Stimulated activated CD4-positive, alpha-beta T cell treated with anti-CD3 and anti-CD28 coated beads, Interleukin-12 subunit alpha, Interleukin-12 subunit beta, amount 100 ng/mL, for 48 hours (primary cell): ENCODE results near the gene LUC7L3.
"Not testable (repeated sequence)": the region's sequence is repeated elsewhere in the genome, so short reads cannot be mapped to it uniquely, and the experiment has no call there.

Source experiments
- DNase-seq, 3 donors: peaks; one replicate each; pipeline ENCODE4 v3.0.0-alpha.2; 2020; ENCODE audit warnings: low read depth in 2 of 3, low spot score in 1 of 3

The LUC7L3 gene

DNA sequence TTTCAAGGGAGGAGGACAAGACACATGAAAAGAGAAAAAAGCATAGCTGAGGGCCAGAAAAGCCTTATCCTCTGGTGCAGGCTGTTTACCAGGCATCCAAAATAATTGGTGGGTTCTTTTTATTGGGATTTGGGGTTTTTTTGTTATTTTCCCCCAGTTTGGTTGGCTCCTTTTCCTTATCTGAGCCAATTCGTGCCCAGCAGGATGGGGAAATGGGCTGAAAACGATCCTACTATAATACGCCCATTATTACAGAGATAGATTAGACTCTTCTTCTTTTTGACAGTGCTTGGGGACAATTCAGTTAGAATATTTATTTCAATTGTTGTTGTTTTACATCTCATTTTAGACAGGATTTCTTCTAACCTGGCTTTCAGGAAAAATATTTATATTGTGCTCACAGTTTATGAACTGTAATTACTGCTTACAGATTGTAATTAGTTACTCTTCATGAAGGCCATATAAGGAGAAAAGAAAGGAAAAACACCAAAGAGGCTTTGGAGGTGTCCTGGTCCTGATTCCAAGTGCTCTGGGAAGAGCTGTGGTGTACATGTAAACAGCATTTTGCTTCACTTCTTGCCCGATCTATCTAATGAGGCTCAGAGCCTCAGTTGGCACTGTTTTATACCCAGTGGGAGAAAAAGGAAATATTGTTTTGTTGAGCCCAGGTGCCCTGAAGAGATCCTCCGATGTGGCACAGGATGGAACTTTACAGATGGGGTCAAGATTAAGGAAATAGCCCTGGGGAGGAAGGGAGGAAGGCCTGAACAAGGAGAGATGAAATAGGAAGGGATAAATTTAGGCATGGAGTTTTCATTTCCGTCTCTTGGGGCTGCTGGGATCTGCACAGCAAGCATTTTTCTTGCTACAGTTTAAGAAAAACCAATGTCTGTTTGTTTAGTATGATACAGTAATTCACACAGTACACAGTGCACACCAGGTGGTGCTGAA lies 11.1 kb upstream of the LUC7L3 start:
- no peak for DNase-seq

DNA sequence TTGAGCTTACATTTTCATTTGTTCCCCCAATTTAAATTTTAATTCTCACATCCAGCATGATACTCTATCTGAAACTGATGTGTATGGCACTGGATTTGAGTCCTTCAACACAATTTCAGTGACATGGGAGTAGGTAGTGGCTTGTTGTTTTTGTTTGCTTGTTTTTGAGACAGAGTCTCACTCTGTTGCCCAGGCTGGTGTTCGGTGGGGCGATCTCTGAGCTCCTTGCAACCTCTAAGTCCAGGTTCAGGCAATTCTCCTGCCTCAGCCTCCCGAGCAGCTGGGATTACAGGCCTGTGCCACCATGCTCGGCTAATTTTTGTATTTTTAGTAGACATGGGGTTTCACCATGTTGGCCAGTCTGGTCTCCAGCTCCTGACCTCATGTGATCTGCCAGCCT lies 10.3 kb upstream of the LUC7L3 start:
- DNase-seq = not testable (repeated sequence)

DNA sequence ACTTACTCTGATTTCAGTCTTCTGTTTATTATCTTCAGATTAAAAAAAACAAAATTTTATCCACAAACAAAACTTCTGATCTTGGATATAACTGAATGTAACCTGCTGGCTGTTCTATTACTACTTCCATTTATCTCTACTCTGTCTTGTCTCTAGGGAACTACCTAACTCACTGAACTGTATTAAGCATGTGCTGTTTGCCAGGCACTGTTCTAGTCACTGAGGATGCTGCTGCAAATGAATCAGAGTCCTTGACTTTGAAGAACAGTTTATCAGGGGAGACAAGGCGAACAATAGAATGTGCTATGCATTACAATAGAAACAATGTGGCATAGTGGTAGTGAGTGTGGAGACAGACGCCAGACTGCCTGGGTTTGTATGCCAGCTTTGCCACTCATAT lies 9.4 kb upstream of the LUC7L3 start:
- DNase-seq = no peak

DNA sequence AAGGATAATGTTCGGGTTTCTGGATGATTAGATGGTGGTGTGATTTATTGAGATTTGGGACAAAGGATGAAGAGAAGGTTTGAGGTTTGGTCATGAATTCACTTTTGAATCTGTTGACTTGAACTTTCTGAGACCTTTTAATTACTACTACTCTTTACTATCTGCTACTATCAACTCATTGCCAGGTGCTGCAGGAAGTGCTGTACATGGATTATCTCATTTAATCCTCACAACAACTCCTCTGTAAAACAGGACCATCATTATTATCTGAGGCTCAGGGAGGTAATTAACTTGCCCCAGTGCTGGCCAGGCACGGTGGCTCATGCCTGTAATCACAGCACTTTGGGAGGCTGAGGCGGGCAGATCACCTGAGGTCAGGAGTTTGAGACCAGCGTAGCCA lies 8.8 kb upstream of the LUC7L3 start:
- DNase-seq = no peak

DNA sequence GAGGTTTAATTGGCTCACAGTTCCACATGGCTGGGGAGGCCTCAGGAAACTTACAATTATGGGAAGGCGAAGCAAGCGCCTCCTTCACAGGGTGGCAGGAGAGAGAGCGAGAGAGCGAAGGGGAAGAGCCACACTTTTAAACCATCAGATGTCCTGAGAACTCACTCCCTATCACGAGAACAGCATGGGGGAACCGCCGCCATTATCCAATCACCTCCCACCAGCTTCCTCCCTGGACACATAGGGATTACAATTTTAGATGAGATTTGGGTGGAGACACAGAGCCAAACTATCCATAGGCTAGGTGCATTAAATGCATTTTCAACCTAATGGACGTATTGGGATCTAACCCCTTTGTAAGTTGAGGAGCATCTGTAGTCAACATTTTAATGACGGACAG lies 6.8 kb upstream of the LUC7L3 start:
- no peak for DNase-seq

DNA sequence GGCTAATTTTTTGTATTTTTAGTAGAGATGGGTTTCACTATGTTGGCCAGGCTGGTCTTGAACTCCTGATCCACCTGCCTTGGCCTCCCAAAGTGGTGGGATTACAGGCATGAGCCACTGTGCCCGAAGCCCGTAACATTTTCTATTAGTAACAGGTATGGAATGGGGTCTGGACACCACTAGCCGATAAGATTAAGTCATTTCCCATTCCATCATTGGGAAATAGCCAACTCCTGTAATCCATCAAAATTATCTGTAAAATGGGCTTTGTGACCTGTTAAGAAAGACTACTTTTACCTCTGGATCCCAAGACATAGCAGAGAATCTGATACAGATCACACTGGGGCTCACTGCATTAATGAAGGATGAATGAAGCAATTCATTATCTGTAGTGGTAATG lies 3.9 kb upstream of the LUC7L3 start:
- no peak for DNase-seq

DNA sequence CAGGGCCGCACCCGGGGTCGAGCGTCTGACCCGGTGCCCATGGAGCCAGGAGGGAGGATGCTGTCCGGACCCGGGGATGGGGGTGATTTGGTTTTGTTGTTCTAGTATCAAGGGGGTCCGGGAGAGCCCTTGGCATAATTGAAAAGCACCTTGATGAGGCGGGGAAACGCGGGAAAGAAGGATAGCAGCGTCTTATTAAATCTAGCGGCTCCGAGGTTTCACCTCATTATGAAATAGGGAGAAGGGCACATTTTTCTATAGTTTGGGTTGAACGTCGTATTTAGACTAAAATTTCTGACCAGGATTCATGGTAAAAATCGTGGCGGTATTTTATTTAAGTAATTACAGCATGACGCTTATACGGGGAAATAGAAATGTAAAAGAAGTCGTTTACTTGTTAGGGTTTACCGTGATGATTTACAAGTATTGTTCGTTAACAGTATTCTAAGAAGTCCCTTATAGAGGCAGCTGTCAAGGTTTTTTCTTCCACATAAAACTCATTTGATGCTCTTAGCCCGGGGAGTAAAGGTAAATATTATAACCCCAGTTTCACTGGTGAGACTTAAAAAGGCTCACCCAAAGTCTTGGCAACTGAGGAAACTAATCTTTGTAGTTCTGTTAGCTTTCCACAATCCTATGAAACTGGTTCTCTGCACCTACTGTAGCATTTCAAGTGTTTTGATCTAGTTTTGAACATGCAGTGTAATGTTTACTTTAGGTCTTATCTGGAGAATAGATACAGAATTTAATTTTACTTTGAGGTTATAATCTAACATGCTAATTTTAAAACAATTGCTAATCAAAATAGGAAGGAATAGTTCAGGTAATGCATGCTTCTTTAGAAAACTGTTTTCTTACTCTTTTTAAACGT lies 756 bp downstream of the LUC7L3 start:
- no peak for DNase-seq

DNA sequence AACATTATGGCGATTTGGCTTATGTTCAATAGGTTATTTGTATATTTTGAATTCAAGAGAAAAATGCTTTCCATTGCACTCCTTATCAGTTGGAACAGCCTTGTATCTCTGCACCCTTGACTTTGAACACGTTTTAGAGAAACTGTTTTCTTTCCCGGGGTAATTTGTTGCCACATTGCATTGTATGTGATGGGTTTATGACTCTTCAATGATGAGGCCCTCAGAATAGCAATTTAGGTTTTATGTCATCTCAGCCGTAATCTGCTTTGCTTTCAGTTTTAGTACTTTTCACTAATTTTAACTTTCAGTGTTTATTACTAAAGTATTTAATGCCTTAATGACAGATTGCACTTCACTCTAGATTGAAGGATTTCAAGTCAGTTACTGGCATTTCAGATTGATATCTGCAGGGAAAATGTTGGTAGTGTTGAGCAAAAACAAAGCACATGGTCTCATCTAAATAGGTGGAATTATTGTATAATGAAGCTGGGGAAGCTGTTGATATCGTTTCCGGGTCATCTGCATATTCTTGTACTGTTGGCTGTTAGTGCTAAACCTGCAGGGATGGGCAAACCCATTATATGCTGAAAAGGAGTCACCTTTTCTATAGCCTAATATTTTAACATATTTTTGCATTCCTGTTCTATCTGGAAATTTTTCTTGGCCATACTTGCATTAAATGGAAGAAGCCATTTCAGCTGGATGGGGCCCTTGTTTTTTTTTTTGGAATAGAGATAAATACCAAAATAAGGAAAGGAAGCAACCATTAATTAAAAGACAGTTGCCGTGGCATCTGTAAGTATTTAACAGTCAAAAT lies 2.0 kb downstream of the LUC7L3 start:
- DNase-seq = no peak

DNA sequence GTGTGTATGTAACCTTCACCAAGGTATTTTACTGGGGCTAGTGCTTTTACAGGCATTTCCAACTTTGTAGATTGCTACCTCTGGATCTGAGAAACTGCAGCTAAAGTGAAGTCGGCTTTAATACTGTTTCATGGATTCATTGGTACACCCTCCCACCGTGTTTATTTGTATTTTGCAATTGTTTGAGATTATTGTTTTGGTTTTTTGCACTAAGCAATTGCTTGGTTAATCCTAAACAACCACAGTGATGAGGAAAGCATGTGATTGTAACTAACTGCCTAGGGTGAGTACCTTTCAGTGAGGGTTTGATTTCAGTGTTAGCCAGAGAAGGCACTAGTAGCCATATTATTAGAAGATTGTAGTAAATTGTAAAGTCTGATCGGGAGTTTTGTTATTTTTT lies 3.3 kb downstream of the LUC7L3 start:
- DNase-seq = no peak

DNA sequence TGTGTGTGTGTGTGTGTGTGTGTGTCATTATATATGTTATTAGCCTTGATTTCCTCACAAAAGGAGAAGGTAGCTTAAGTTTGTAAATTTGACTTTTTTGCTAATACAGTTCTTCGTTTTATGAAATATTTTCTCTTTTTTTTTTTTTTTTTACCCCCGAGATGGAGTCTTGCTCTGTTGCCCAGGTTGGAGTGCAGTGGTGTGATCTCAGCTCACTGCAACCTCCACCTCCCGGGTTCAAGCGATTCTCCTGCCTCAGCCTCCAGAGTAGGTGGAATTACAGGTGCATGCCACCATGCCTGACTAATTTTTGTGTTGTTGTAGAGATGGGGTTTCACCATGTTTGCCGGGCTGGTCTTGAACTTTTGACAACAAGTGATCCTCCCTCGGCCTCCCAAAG lies 5.2 kb downstream of the LUC7L3 start:
- not testable (repeated sequence) for DNase-seq

DNA sequence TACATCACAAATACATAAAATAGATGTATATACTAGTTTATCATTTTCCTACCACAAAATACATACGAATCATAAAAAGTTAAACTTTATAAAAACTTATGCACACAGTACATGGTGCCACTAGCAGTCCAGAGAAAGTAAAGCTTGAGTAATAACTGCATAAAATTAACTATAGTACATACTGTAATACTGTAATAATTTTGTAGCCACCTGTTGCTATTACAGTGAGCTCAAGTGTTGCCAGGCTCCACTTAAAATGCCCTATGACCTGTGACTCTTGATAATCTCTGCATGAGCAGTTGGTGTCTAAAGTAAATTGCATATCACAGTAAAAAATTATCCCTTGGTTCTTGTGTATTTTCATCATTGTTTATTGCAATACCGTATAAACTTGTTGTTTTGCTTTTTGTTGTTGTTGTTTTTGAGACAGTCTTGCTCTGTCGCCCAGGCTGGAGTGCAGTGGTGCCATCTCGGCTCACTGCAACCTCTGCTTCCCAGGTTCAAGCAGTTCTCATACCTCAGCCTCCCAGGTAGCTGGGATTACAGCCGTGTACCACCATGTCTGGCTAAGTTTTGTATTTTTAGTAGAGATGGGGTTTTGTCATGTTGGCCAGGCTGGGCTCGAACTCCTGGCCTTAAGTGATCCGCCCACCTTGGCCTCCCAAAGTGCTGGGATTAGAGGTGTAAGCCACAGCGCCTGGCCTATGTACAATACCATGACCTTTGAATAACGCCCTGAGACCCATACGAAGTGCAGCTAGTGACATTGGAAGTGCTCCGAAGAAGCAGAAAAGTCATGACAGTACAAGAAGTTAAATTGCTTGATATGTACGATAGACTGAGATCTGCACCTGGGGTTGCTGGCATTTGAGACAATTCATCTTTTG lies 6.6 kb downstream of the LUC7L3 start:
- DNase-seq = no peak

DNA sequence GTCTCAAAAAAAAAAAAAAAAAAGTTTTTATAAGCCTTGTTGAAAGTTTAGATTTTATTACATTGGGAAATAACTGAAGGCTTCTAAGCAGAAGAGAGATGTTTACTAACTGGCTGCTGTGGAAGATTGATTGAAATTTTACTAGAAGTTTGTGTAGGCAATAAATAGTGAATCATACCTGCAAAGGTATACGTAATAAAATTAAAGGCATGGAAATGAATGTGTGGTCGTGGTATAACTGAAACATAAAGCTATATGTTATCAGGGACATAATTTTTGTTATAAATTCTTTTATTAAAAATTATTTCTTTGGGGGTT lies 8.7 kb downstream of the LUC7L3 start:
- no peak for DNase-seq

DNA sequence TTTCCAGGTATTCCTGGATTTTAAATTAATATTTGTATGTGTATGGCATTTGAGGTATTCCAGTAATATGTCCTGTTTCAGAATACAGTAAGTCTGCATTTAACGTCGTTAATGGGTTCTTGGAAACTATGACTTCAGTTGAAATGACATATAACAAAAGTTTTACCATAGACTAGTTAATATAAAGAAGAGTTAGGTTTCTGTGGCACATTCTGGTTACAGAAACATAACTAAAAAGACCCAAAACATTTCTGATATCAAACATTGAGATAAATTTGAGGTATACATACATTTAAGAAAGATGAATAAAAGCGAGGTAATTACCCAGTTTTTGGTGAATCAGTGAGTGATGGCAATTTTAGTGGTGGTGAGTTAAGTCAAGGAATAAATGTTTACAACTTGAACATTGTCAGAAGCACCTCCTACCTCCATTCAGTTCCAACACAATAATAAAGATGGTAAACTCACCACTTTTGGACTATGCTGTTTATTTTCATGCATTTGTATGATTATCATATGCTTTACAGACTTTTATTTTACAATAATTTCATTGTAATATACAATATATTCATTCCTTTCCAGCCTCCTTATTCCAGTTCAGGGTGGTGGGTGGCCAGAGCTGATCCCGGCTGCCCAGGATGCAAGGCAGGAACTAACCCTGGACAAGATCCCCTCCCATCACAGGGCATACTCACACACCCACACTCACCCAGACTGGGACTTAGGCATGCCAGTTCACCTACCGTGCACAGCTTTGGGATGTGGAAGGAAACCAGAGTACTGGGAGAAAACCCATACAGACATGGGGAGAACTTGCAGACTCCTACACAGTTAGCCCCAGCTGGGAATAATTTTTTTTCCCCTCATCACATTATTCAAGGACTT lies 9.7 kb downstream of the LUC7L3 start:
- no peak for DNase-seq

DNA sequence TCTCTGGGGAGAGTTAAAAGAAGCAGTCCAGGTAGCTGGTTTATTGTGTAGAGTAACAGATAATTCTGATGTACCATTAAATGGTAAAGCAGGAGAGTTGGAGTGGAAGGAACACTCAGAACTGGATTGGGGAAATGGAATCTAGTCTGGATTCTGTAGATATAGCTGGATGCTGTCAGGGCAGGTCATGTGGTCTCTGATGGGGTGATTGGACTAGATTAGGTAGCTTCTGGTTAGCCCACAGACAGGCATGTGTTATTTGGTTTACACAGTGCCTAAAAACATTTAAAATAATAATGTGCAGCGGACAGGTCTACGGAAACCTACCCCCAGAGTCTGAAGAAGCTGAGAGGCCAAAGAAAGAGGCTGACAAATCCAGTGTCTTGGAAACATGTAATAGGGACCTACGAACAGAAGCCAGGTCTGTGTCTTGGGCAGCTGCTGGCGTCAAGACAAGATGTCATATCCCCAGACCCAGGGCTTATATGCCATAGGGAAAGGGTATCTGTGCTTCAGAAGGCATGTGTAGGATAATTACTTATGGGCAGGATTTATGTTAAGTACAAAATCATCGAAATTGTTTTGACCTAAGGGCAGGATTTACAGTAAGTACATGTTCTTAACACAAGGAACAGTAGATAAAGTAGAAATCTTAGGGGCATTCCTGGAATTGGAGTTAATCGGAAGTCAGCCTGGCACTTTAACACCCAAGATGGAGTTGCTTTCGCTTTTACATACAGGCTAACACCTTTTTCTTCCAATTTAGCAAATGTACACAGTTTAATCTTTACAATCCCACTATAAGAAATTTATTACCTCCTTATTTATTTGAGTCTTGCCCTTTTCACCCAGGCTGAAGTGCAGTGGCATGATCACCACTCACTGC lies 12.4 kb downstream of the LUC7L3 start:
- no peak for DNase-seq

DNA sequence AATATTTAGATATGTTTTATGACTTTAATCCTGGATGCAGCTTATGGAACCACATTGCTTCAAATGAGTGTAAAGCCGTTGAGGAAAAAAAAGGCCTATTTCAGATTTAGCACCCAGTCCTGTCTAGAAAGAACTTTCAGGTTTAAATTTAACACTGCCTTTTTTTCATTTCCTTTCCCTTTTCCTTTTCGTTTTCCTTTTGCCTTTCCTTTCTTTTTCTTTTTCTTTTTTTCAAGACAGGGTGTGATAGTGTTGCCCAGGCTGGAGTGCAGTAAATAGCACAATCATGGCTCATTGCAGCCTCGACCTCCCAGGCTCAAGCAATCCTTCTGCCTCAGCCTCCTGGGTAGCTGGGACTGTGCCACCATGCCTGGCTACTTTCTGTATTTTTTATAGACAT lies 15.9 kb downstream of the LUC7L3 start:
- DNase-seq = no peak

DNA sequence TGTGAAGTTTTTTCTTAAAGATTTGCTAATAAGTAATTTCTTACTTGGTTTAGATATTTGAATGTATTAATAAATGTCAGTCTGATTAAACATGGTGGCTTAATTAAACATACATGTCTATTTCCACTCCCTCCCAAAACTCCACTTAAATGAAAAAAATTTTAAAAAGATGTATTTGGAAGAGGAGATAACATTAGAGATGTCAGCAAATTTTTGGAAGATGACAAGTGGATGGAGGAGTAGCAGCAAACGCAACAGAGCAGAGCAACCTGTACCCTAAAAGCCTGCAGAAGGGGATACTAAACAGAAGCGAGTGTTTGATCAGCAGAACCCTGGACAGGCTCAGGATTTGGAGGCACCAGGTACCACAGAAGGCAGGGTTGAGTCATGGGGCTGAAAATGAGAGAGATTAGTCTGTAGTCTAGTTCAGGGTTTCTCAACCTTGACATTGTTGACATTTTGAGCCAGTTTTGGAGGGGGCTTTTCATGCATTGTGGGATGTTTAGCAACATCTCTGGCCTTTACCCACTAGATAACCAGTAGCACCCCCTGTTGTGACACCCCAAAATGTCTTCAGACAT lies 17.8 kb downstream of the LUC7L3 start:
- peak in 1 of 3 donors; percentile 20 for DNase-seq

DNA sequence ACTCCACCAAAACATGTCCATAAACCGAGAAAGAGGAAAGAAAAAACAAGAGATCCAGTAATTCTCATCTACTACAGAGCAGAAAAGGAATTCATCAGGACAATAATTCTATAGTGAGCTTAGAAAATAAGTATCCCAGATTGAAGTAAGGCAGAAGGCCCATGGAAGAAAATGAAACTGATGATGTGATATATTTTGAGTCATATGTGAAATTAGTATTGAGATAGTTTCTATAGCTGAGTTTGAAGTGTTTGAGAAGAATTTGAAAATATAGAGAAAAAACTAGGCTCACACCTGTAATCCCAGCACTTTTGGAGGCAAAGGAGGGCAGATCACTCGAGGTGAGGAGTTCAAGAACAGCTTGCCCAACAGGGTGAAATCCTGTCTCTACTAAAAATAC lies 19.7 kb downstream of the LUC7L3 start:
- no peak for DNase-seq

DNA sequence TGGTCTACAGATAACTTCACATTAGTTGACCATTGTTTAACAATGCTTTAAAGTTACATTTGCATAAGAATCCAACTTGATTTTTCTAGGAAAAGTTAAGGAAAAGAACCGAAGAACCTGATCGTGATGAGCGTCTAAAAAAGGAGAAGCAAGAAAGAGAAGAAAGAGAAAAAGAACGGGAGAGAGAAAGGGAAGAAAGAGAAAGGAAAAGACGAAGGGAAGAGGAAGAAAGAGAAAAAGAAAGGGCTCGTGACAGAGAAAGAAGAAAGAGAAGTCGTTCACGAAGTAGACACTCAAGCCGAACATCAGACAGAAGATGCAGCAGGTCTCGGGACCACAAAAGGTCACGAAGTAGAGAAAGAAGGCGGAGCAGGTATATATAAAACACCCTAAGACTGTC lies 26.2 kb downstream of the LUC7L3 start:
- no peak for DNase-seq
